GM12878 (cell line): ENCODE measurements around the gene COL18A1. TPM values are rescaled to one million over a fixed set of nuclear protein-coding genes. Genes with fewer than 3 reads are reported as not detected.

Experiments
- CHD4 ChIP-seq: fragments of 200-600 bp; sonication (generic); IDR thresholded peaks from 2 replicates; pipeline ENCODE4 v1.6.1; 2016; ENCODE audit warnings: mild to moderate bottlenecking
- FOS ChIP-seq: IDR thresholded peaks from 3 replicates; pipeline ENCODE4 v1.6.1; 2011; ENCODE audit warnings: borderline replicate concordance; ENCODE audit not compliant: insufficient read length; ENCODE audit errors: extremely low read depth
- FOXM1 ChIP-seq: IDR thresholded peaks from 2 replicates; pipeline ENCODE4 v1.6.1; 2012; ENCODE audit warnings: low read depth, mild to moderate bottlenecking, inconsistent platforms, low read length, moderate library complexity
- JUND ChIP-seq: IDR thresholded peaks from 2 replicates; pipeline ENCODE4 v1.6.1; 2012; ENCODE audit warnings: low read depth, mild to moderate bottlenecking, low read length, improper control_type of control experiment, moderate library complexity
- KLF5 ChIP-seq: fragments of 450-650 bp; IDR thresholded peaks from 2 replicates; pipeline ENCODE4 v1.6.1; 2014; ENCODE audit warnings: mild to moderate bottlenecking; ENCODE audit not compliant: partially characterized antibody
- NFYA ChIP-seq: IDR thresholded peaks from 2 replicates; pipeline ENCODE4 v1.6.1; 2011; ENCODE audit warnings: low read depth, mild to moderate bottlenecking, low read length, improper control_type of control experiment, borderline replicate concordance
- SRF ChIP-seq, 2 experiments: IDR thresholded peaks; 2 replicates each; pipeline ENCODE4 v1.6.1; 2011; ENCODE audit warnings: low read depth in 2 of 2, low read length in 2 of 2, mild to moderate bottlenecking in 1 of 2, moderate library complexity in 1 of 2
- ZBTB33 ChIP-seq: fragments of 450-650 bp; IDR thresholded peaks from 2 replicates; pipeline ENCODE4 v1.6.1; 2017; ENCODE audit warnings: mild to moderate bottlenecking
- polyA plus RNA-seq, 11 experiments: library from polyadenylated mRNA; depleted of rRNA in 4 of 11; unstranded in 6 of 11; stranded (reverse) in 5 of 11; fragments of >200 nt; fragmentation: Nextera tagmentation in 4 of 11; fragmentation: Illumina TruSeq in 1 of 11; extraction: Ambion mirVana in 4 of 11; extraction: Trizol in 1 of 11; gene quantifications; 1 replicate in 1 of 11; 2 replicates in 10 of 11; pipeline versions ENCODE4 v1.2.1 to v1.2.3, GENCODE V29; 2011 to 2016; ENCODE audit warnings: inconsistent platforms in 2 of 11, missing spikeins in 2 of 11, low read depth in 1 of 11
- total RNA-seq, 4 experiments: library from RNA; depleted of rRNA in 3 of 4; stranded (reverse); fragments of >200 nt in 3 of 4; fragmentation: Illumina TruSeq in 1 of 4; extraction: Trizol in 1 of 4; gene quantifications; 2 replicates each; pipeline versions ENCODE4 v1.2.1 to v1.2.3, GENCODE V29; 2013 to 2021
- TF ChIP-seq, protein P1 (sequence below): IDR thresholded peaks from 2 replicates; pipeline ENCODE4 v1.6.1; 2012; ENCODE audit warnings: low read depth, low read length, improper control_type of control experiment
- TF ChIP-seq, protein P2 (sequence below): IDR thresholded peaks from 2 replicates; pipeline ENCODE4 v1.6.1; 2011; ENCODE audit warnings: borderline replicate concordance, low read depth, mild to moderate bottlenecking, moderate library complexity, mixed read lengths, low read length; ENCODE audit not compliant: insufficient read depth; ENCODE audit errors: extremely low read length

Gene COL18A1
- total and polyA plus RNA-seq, 10 of the 15 experiments (the other 5 are each of a cell fraction or from before 2014, with no cell fraction given) = under 0.01 to 0.49 (median 0.09) TPM; not detected in 3

DNA sequence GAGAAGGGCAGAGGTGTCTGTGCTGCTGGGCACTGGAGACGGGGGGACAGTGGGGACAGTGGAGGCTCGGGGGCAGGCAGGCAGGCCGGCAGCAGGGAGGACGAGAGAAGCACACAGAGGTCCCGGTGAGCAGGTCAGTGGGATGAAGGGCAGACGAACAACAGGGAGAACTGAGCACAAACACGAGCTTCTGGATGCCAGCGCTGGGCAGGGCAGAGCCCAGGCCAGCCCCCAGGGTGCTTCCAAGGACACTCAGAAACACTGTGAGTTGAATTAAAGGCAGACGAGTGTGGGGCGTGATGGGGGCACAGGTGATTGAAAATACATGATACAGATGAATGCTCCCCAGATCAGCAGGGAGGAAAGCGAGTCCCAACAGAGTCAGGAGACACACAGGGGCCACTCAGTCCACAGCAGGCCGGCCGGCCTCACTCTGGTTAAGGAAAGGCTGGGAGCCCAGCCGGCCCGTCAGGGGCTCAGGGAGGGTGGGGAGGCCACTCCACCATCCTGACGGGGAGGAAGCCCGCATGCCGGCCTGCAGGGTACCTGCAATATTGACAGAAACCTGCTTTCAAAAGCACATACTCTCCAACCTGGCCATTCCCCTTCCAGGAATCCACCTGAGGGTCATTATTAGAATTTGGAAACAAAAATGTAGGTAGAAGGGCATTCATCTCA lies 123.2 kb downstream of the COL18A1 start (continued):
- TF ChIP-seq, protein P1, sequence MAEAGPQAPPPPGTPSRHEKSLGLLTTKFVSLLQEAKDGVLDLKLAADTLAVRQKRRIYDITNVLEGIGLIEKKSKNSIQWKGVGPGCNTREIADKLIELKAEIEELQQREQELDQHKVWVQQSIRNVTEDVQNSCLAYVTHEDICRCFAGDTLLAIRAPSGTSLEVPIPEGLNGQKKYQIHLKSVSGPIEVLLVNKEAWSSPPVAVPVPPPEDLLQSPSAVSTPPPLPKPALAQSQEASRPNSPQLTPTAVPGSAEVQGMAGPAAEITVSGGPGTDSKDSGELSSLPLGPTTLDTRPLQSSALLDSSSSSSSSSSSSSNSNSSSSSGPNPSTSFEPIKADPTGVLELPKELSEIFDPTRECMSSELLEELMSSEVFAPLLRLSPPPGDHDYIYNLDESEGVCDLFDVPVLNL = no peak
- TF ChIP-seq CHD4 = no peak
- TF ChIP-seq FOXM1 = no peak
- no peak for TF ChIP-seq ZBTB33
- TF ChIP-seq FOS = no peak
- TF ChIP-seq JUND = no peak
- no peak for TF ChIP-seq KLF5
- TF ChIP-seq SRF (IDR thresholded peaks at IDR 0.05; ENCODE audit: low read depth in 2 of 2, low read length in 2 of 2) = no peak
- TF ChIP-seq, protein P2, sequence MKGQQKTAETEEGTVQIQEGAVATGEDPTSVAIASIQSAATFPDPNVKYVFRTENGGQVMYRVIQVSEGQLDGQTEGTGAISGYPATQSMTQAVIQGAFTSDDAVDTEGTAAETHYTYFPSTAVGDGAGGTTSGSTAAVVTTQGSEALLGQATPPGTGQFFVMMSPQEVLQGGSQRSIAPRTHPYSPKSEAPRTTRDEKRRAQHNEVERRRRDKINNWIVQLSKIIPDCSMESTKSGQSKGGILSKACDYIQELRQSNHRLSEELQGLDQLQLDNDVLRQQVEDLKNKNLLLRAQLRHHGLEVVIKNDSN = no peak
- no peak for TF ChIP-seq NFYA
